SK-N-SH treated with all-trans-retinoic acid at 6 μM for 48 hours (cell line): ENCODE results near the gene ISLR.

Experiments
- ATAC-seq: fragments of 200-7000 bp; cut with Tn5 transposase; 3 replicates; pipeline ENCODE4 v1.9.1; 2020; ENCODE audit warnings: mild to moderate bottlenecking, moderate library complexity
- ARNTL ChIP-seq: fragments of 450-650 bp; formaldehyde crosslinking; IDR thresholded peaks from 2 replicates; pipeline ENCODE4 v1.5.0; 2020; ENCODE audit warnings: low read depth, mild to moderate bottlenecking, moderate library complexity, borderline replicate concordance
- BACH2 ChIP-seq: fragments of 250-450 bp; sonication (Bioruptor Pico); IDR thresholded peaks from 2 replicates; pipeline ENCODE4 v1.9.0; 2021; ENCODE audit warnings: mild to moderate bottlenecking, borderline replicate concordance
- CSDC2 ChIP-seq: fragments of 250-450 bp; sonication (Bioruptor Pico); IDR thresholded peaks from 2 replicates; pipeline ENCODE4 v1.5.0; 2020; ENCODE audit warnings: mild to moderate bottlenecking, moderate library complexity
- ESRRG ChIP-seq: fragments of 250-450 bp; sonication (Bioruptor Pico); IDR thresholded peaks from 2 replicates; pipeline ENCODE4 v1.6.1; 2021; ENCODE audit warnings: mild to moderate bottlenecking
- GLIS3 ChIP-seq: fragments of 250-450 bp; sonication (Bioruptor Pico); IDR thresholded peaks from 2 replicates; pipeline ENCODE4 v1.5.0; 2020; ENCODE audit warnings: mild to moderate bottlenecking, moderate library complexity
- ISL1 ChIP-seq: fragments of 250-450 bp; sonication (Bioruptor Pico); IDR thresholded peaks from 2 replicates; pipeline ENCODE4 v2.1.2; 2022; ENCODE audit warnings: mild to moderate bottlenecking, moderate library complexity
- OSR1 ChIP-seq: fragments of 250-450 bp; sonication (Bioruptor Pico); IDR thresholded peaks from 2 replicates; pipeline ENCODE4 v1.8.0; 2022; ENCODE audit warnings: moderate library complexity, mild to moderate bottlenecking, inconsistent platforms
- RARB ChIP-seq: fragments of 250-450 bp; sonication (Bioruptor Pico); IDR thresholded peaks from 2 replicates; pipeline ENCODE4 v1.8.0; 2021; ENCODE audit warnings: mild to moderate bottlenecking, moderate library complexity
- SNAI2 ChIP-seq: fragments of 250-450 bp; sonication (Bioruptor Pico); IDR thresholded peaks from 2 replicates; pipeline ENCODE4 v1.5.0; 2020; ENCODE audit warnings: mild to moderate bottlenecking, moderate library complexity
- TOX ChIP-seq: fragments of 250-450 bp; sonication (Bioruptor Pico); IDR thresholded peaks from 2 replicates; pipeline ENCODE4 v1.8.0; 2021; ENCODE audit warnings: mild to moderate bottlenecking, moderate library complexity, borderline replicate concordance
- ZC3H10 ChIP-seq: fragments of 250-450 bp; sonication (Bioruptor Pico); IDR thresholded peaks from 2 replicates; pipeline ENCODE4 v1.5.1; 2021; ENCODE audit warnings: mild to moderate bottlenecking, moderate library complexity
- ZFP3 ChIP-seq: fragments of 250-450 bp; sonication (Bioruptor Pico); IDR thresholded peaks from 2 replicates; pipeline ENCODE4 v1.5.0; 2020; ENCODE audit warnings: mild to moderate bottlenecking, moderate library complexity
- ZFP30 ChIP-seq: fragments of 450-650 bp; formaldehyde crosslinking; IDR thresholded peaks from 2 replicates; pipeline ENCODE4 v1.5.0; 2022; ENCODE audit warnings: mild to moderate bottlenecking, moderate library complexity
- ZNF565 ChIP-seq: fragments of 450-650 bp; formaldehyde crosslinking; conservative IDR thresholded peaks from 2 replicates; pipeline ENCODE4 v1.5.0; 2020; ENCODE audit warnings: low read depth, mild to moderate bottlenecking, moderate library complexity
- ZNF70 ChIP-seq: fragments of 450-650 bp; formaldehyde crosslinking; IDR thresholded peaks from 2 replicates; pipeline ENCODE4 v1.5.0; 2020; ENCODE audit warnings: mild to moderate bottlenecking, moderate library complexity
- ZNF8 ChIP-seq: fragments of 450-650 bp; formaldehyde crosslinking; IDR thresholded peaks from 2 replicates; pipeline ENCODE4 v1.5.0; 2020; ENCODE audit warnings: mild to moderate bottlenecking, moderate library complexity
- TF ChIP-seq, protein P1 (sequence below): fragments of 250-450 bp; sonication (Bioruptor Pico); IDR thresholded peaks from 2 replicates; pipeline ENCODE4 v1.5.1; 2020; ENCODE audit warnings: low read depth, mild to moderate bottlenecking, moderate library complexity
- TF ChIP-seq, protein P2 (sequence below): fragments of 250-450 bp; sonication (Bioruptor Pico); IDR thresholded peaks from 2 replicates; pipeline ENCODE4 v1.5.1; 2021; ENCODE audit warnings: mild to moderate bottlenecking, moderate library complexity
- TF ChIP-seq, protein P3 (sequence below): fragments of 250-450 bp; sonication (Bioruptor Pico); IDR thresholded peaks from 2 replicates; pipeline ENCODE4 v1.8.0; 2020; ENCODE audit warnings: mild to moderate bottlenecking, moderate library complexity, borderline replicate concordance
- TF ChIP-seq, protein P4 (sequence below): fragments of 250-450 bp; sonication (Bioruptor Pico); IDR thresholded peaks from 2 replicates; pipeline ENCODE4 v1.8.0; 2021; ENCODE audit warnings: low read depth, mild to moderate bottlenecking, moderate library complexity, borderline replicate concordance

Gene ISLR

DNA sequence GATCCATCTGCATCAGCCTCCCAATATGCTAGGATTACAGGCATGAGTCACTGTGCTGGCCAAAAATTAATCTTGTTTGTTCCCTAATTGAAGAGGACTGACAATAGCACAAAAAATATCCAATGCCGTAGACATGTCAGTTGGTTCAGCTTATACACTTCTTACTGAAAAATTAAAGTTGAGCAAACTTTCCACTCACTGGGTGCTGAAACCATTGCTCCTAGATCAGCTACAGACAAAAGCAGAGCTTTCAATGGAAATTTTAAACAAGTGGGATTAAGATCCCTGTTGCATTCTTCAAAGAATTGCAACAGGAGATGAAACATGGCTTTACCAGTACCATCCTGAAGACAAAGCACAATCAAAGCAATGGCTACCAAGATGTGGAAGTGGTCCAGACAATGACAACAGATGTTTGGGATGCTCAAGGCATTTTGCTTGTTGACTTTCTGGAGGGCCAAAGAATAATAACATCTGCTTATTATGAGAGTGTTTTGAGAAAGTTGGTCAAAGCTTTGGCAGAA is 27.2 kb upstream of the ISLR start (continued):
- TF ChIP-seq, protein P1, sequence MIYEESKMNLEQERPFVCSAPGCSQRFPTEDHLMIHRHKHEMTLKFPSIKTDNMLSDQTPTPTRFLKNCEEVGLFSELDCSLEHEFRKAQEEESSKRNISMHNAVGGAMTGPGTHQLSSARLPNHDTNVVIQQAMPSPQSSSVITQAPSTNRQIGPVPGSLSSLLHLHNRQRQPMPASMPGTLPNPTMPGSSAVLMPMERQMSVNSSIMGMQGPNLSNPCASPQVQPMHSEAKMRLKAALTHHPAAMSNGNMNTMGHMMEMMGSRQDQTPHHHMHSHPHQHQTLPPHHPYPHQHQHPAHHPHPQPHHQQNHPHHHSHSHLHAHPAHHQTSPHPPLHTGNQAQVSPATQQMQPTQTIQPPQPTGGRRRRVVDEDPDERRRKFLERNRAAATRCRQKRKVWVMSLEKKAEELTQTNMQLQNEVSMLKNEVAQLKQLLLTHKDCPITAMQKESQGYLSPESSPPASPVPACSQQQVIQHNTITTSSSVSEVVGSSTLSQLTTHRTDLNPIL (CRISPR knock-in tag), result no peak
- TF ChIP-seq, protein P2, sequence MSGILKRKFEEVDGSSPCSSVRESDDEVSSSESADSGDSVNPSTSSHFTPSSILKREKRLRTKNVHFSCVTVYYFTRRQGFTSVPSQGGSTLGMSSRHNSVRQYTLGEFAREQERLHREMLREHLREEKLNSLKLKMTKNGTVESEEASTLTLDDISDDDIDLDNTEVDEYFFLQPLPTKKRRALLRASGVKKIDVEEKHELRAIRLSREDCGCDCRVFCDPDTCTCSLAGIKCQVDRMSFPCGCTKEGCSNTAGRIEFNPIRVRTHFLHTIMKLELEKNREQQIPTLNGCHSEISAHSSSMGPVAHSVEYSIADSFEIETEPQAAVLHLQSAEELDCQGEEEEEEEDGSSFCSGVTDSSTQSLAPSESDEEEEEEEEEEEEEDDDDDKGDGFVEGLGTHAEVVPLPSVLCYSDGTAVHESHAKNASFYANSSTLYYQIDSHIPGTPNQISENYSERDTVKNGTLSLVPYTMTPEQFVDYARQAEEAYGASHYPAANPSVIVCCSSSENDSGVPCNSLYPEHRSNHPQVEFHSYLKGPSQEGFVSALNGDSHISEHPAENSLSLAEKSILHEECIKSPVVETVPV (CRISPR knock-in tag), result no peak
- TF ChIP-seq RARB (CRISPR knock-in tag) (no peak), ESRRG (CRISPR knock-in tag) (no peak), ZFP30 (no peak), TOX (CRISPR knock-in tag) (no peak), BACH2 (CRISPR knock-in tag) (no peak)

DNA sequence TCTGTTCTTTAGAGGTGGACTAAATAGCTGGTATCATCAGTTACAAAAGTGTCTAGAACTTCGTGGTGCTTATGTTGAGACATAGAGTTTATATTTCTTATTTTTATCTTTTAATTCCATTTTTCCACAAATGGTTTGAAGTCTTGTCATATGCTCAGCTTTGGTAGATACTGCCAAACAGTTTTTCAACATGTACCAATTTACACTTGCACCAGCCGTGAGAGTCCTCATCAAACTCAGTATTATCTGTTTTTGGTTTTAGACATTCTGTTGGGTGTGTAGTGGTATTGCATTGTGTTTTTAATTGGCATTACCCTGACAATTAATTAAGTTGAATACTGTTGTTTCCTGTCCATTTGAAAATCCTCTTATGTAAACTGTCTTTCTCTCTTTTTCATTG is 26.5 kb upstream of the ISLR start:
- no peak for TF ChIP-seq ZFP30
- TF ChIP-seq, protein P3, sequence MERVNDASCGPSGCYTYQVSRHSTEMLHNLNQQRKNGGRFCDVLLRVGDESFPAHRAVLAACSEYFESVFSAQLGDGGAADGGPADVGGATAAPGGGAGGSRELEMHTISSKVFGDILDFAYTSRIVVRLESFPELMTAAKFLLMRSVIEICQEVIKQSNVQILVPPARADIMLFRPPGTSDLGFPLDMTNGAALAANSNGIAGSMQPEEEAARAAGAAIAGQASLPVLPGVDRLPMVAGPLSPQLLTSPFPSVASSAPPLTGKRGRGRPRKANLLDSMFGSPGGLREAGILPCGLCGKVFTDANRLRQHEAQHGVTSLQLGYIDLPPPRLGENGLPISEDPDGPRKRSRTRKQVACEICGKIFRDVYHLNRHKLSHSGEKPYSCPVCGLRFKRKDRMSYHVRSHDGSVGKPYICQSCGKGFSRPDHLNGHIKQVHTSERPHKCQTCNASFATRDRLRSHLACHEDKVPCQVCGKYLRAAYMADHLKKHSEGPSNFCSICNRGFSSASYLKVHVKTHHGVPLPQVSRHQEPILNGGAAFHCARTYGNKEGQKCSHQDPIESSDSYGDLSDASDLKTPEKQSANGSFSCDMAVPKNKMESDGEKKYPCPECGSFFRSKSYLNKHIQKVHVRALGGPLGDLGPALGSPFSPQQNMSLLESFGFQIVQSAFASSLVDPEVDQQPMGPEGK (CRISPR knock-in tag), result no peak
- no peak for TF ChIP-seq ZFP3 (CRISPR knock-in tag)
- no peak for TF ChIP-seq ZNF70 (CRISPR knock-in tag)
- TF ChIP-seq TOX (CRISPR knock-in tag), result no peak
- TF ChIP-seq ZC3H10 (CRISPR knock-in tag), result no peak
- TF ChIP-seq SNAI2 (CRISPR knock-in tag), result no peak
- TF ChIP-seq, protein P1 (CRISPR knock-in tag), result no peak
- TF ChIP-seq CSDC2 (CRISPR knock-in tag), result no peak
- no peak for TF ChIP-seq OSR1 (CRISPR knock-in tag)
- no peak for ATAC-seq

DNA sequence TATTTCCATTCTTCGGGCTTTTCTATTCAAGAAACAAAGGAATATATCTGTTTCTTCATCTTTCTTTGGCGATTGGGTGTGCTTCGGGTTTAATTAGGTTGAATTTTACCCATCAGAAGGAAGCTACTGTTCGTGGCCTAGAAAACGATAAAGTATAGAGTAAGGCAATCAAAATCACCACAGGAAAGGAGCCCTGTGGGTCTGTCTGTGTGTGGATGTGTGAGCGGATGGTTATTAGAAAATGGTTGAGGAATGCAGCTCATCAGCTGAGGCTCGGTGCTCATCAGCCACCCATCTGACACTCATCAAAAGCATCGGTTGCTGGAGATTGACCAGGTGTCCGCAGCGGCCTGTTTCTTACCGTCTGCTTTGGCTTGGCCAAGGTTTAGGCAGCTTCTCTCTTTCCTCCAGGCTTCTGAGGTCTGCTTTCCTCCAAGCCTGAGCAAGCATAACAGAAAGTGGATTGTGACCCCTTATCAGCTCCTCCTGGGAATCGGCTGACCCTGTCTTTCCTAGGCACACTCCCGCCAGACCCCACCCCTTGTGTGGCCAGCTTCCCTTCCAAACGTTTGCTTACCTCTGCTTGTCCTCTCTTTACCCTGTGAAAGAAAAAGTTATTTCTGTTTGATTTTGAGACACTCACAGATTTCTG is 17.6 kb upstream of the ISLR start:
- TF ChIP-seq ZNF8 (CRISPR knock-in tag) (no peak), ZFP3 (CRISPR knock-in tag) (no peak), ARNTL (CRISPR knock-in tag) (no peak), SNAI2 (CRISPR knock-in tag) (no peak), BACH2 (CRISPR knock-in tag) (no peak)
- ATAC-seq, result no peak

DNA sequence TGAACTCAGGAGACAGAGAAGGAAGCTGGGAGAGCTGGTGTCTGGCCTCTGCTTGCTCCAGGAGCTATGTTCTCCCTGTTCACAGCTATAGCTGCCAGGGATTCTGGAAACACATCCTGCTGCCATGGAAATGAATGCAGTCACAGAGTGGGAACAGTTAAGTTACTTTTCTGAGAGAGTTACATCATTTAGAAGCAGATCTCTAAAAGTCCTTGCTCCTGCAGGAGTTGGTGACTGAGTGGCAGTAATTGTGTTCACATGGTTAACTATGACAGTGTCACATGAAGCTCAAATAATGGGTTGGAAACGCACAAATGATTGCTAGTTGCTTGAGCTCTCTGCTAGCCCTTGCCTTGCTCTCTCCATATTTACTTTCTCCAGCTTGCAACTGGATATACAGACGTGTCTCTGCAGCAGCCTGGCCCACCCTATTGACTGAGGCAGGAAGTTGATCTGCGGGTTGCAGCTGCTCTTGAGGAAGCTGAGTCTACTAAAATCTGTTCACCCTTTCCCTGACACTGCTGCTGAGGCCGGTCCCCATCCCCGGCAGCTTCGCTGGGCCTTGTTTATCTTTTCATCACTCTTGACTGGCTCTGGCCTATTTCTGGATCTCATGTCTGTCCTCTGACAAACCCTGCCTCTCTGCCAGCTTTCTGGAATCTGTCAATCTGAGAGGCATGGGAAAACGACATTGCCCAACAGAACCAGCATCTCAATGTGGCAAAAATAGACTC is 16.7 kb upstream of the ISLR start:
- peak; percentile 84 for ATAC-seq
- TF ChIP-seq CSDC2 (CRISPR knock-in tag), result no peak
- TF ChIP-seq ISL1 (CRISPR knock-in tag), result peak; percentile 54; the same call in 1 of the 2 replicates
- no peak for TF ChIP-seq TOX (CRISPR knock-in tag)
- TF ChIP-seq ZFP30, result no peak
- no peak for TF ChIP-seq BACH2 (CRISPR knock-in tag)
- TF ChIP-seq, protein P4, sequence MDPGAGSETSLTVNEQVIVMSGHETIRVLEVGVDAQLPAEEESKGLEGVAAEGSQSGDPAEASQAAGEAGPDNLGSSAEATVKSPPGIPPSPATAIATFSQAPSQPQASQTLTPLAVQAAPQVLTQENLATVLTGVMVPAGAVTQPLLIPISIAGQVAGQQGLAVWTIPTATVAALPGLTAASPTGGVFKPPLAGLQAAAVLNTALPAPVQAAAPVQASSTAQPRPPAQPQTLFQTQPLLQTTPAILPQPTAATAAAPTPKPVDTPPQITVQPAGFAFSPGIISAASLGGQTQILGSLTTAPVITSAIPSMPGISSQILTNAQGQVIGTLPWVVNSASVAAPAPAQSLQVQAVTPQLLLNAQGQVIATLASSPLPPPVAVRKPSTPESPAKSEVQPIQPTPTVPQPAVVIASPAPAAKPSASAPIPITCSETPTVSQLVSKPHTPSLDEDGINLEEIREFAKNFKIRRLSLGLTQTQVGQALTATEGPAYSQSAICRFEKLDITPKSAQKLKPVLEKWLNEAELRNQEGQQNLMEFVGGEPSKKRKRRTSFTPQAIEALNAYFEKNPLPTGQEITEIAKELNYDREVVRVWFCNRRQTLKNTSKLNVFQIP (CRISPR knock-in tag), result no peak
- TF ChIP-seq, protein P1 (CRISPR knock-in tag), result no peak
- no peak for TF ChIP-seq ZFP3 (CRISPR knock-in tag)
- TF ChIP-seq ZNF565 (CRISPR knock-in tag), result no peak
- TF ChIP-seq ZC3H10 (CRISPR knock-in tag), result no peak
- TF ChIP-seq, protein P2 (CRISPR knock-in tag), result no peak
- TF ChIP-seq, protein P3 (CRISPR knock-in tag), result no peak
- TF ChIP-seq GLIS3 (CRISPR knock-in tag), result no peak
- TF ChIP-seq RARB (CRISPR knock-in tag), result no peak
- TF ChIP-seq OSR1 (CRISPR knock-in tag), result no peak
- no peak for TF ChIP-seq SNAI2 (CRISPR knock-in tag)
